Psoas muscle (tissue), 8 donors: Measurements from ENCODE around the gene ERMARD. TPM values are rescaled to one million over a fixed set of nuclear protein-coding genes. Genes with fewer than 3 reads are reported as not detected.
A peak's percentile ranks its signal among the peaks of the same experiment; 100 is the strongest.

Experiments
- ATAC-seq, 4 donors: fragments of 200-7000 bp; cut with Tn5 transposase; one replicate each; pipeline ENCODE4 v1.9.1; 2020; ENCODE audit warnings: moderate library complexity in 3 of 4, mild to moderate bottlenecking in 2 of 4
- DNase-seq, 2 donors: peaks; one replicate each; pipeline ENCODE4 v3.0.0-alpha.2; 2020
- H3K27ac ChIP-seq: fragments of 200-600 bp; one replicate; pipeline ENCODE4 v1.8.0; 2022
- H3K27me3 ChIP-seq, 3 donors: fragments of 200-600 bp in 1 of 3; one replicate each; pipeline versions ENCODE4 v1.6.1 to v1.8.0; 2013 to 2022; ENCODE audit warnings: low read length in 2 of 3, mild to moderate bottlenecking in 2 of 3, moderate library complexity in 1 of 3; ENCODE audit not compliant: insufficient read depth in 3 of 3
- H3K36me3 ChIP-seq, 2 donors: fragments of 200-600 bp in 1 of 2; one replicate each; pipeline versions ENCODE4 v1.6.1 to v1.8.0; 2013 to 2022; ENCODE audit warnings: low read depth in 1 of 2, mild to moderate bottlenecking in 1 of 2, moderate library complexity in 1 of 2; ENCODE audit not compliant: insufficient read depth in 1 of 2
- H3K4me1 ChIP-seq: fragments of 200-600 bp; one replicate; pipeline ENCODE4 v1.8.0; 2022
- H3K4me3 ChIP-seq: fragments of 200-600 bp; one replicate; pipeline ENCODE4 v1.8.0; 2022; ENCODE audit warnings: mild to moderate bottlenecking
- H3K9me3 ChIP-seq: fragments of 200-600 bp; one replicate; pipeline ENCODE4 v1.8.0; 2022
- CTCF ChIP-seq: fragments of 200-600 bp; IDR thresholded peaks from one replicate; pipeline ENCODE4 v1.8.0; 2022; ENCODE audit warnings: antibody characterized with exemption
- WGBS, 3 donors: extraction: QIAGEN DNeasy Blood & Tissue Kit; methylation state at CpG; one replicate each; pipeline versions ENCODE4 v1.1.6 to v1.1.7; 2013; 5-methylcytosine and 5-hydroxymethylcytosine counted together
- intact Hi-C, 2 donors: fragments of 100-400 bp; cut with DNase I; formaldehyde crosslinking; loops; one replicate each; pipeline versions ENCODE4 v1.11.0 to v1.14.2; 2022
- polyA plus RNA-seq, 3 donors: library from polyadenylated mRNA; stranded (reverse); fragments of 200-250 nt; gene quantifications; one replicate each; pipeline ENCODE4 v1.2.3, GENCODE V29; 2013
- total RNA-seq, 4 donors: library from RNA; stranded (reverse); fragmentation: NEBNext Ultra II Directional in 2 of 4; extraction: Animal tissue kit (Norgen Biotek cat#: 25700) in 2 of 4; gene quantifications; one replicate each; pipeline versions ENCODE4 v1.2.1 to v1.2.4, GENCODE V29; 2021 to 2023
- donor health status: healthy with polysubstance abuse.
- donor health status: DM: no; HTN: no; CAD: no; lungs with moderate emphysema.
- donor health status: Bipolar disorder and iron deficiency.
- donor health status: healthy.
- donor health status: DM: yes; HTN: yes; CAD: no.
- donor health status: DM: no; HTN: no; CAD: no.
- donor health status: DM: no; HTN: no; CAD: no.
- donor health status: DM: yes; HTN: yes; CAD: no.

The ERMARD gene
- total and polyA plus RNA-seq, 7 donors: 7.9 to 13.3 (median 11.4) TPM

DNA sequence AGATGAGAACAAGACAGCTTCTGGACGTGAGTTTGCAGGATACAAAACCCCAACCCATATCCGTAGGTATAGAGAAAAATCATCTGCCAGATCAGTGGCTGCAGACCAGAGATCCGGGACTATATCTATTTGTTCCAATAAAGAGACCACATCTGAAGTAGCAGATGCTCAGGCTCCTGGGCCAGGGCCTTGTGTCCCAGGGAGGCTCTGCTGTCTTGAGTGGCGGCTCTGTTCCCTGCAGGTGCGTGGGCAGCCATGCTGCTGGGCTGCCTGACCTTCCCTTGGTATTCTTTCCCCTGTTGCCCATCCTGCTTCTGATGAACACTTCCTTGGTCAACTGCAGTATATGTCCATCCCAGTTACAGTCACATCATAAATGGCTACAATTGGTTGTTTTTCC lies 34.9 kb downstream of the ERMARD start:
- no peak overlapping the region for H3K27ac ChIP-seq
- 73 to 83% (median 76%) methylated on average over 5 of the region's 5 CpGs for WGBS, 3 donors
- DNase-seq (no peak), ATAC-seq (no peak)
- H3K4me1 ChIP-seq: peaks cover 14% of the 10 kb centered on the region
- no peak for TF ChIP-seq CTCF
- H3K9me3 ChIP-seq: no peaks in the 10 kb centered on the region
- H3K36me3 ChIP-seq: peaks cover 0 to 10% of the 10 kb centered on the region in 2 donors
- no peak overlapping the region for H3K4me3 ChIP-seq
- intact Hi-C loops: no loop called here
- H3K27me3 ChIP-seq: no peaks in the 10 kb centered on the region

GRCh38 chr6:169787797-169788196 lies 36.4 kb downstream of the ERMARD start:
- intact Hi-C loops: no loop called here
- H3K27ac ChIP-seq: no peak overlapping the region
- WGBS, 3 donors: 78 to 80% (median 80%) methylated on average over 7 of the region's 7 CpGs
- H3K27me3 ChIP-seq: no peaks in the 10 kb centered on the region
- H3K9me3 ChIP-seq: no peaks in the 10 kb centered on the region
- peaks cover 14% of the 10 kb centered on the region for H3K4me1 ChIP-seq
- peaks cover 0 to 9% of the 10 kb centered on the region in 2 donors for H3K36me3 ChIP-seq
- ATAC-seq: no peak
- TF ChIP-seq CTCF: no peak
- no peak for DNase-seq
- no peak overlapping the region for H3K4me3 ChIP-seq

DNA sequence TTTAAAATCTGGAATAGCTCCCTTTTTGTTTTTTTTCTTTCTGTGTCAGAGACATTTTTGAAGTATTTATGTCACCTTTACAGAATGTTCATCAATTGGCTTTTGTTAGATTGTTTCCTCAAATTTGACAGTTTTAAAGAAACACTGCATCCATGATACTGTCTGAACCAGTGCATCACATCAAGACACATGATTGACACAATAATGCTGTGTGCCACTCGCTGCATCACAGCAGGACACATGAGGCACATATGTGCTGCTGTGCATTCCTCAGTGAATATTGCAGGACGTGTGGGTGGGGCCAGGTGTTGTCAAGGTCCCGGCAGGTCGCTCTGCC lies 37.4 kb downstream of the ERMARD start:
- peaks cover 14% of the 10 kb centered on the region for H3K4me1 ChIP-seq
- intact Hi-C loops: no loop called here
- DNase-seq: no peak
- H3K4me3 ChIP-seq: no peak overlapping the region
- ATAC-seq: no peak
- H3K27me3 ChIP-seq: no peaks in the 10 kb centered on the region
- TF ChIP-seq CTCF: no peak
- no peaks in the 10 kb centered on the region for H3K9me3 ChIP-seq
- H3K27ac ChIP-seq: no peak overlapping the region
- WGBS, 3 donors: 71 to 77% (median 77%) methylated on average over 4 of the region's 4 CpGs
- H3K36me3 ChIP-seq: peaks cover 0 to 3% of the 10 kb centered on the region in 2 donors

GRCh38 chr6:169789146-169789943 lies 37.9 kb downstream of the ERMARD start:
- Histone ChIP-seq H3K27me3 (peaks cover 0 to 3% (median 2%) of the 10 kb centered on the region in 3 donors), H3K36me3 (no peaks in the 10 kb centered on the region), H3K4me3 (peak overlapping the region; percentile 67), H3K27ac (no peak overlapping the region), H3K9me3 (no peaks in the 10 kb centered on the region), H3K4me1 (peaks cover 14% of the 10 kb centered on the region)
- 63 to 66% (median 64%) methylated on average over 24 of the region's 24 CpGs for WGBS, 3 donors
- no peak for TF ChIP-seq CTCF
- ATAC-seq (no peak), DNase-seq (no peak)
- intact Hi-C loops: no loop called here
